ENCODE results near the gene LUC7L3.

DNA sequence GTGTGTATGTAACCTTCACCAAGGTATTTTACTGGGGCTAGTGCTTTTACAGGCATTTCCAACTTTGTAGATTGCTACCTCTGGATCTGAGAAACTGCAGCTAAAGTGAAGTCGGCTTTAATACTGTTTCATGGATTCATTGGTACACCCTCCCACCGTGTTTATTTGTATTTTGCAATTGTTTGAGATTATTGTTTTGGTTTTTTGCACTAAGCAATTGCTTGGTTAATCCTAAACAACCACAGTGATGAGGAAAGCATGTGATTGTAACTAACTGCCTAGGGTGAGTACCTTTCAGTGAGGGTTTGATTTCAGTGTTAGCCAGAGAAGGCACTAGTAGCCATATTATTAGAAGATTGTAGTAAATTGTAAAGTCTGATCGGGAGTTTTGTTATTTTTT is 3.3 kb downstream of the LUC7L3 start:
- no peak for TF ChIP-seq EZH2 (IDR thresholded peaks at IDR 0.05; ENCODE audit: borderline replicate concordance, low read depth, low read length, poor library complexity, severe bottlenecking)
- TF ChIP-seq, protein P1, sequence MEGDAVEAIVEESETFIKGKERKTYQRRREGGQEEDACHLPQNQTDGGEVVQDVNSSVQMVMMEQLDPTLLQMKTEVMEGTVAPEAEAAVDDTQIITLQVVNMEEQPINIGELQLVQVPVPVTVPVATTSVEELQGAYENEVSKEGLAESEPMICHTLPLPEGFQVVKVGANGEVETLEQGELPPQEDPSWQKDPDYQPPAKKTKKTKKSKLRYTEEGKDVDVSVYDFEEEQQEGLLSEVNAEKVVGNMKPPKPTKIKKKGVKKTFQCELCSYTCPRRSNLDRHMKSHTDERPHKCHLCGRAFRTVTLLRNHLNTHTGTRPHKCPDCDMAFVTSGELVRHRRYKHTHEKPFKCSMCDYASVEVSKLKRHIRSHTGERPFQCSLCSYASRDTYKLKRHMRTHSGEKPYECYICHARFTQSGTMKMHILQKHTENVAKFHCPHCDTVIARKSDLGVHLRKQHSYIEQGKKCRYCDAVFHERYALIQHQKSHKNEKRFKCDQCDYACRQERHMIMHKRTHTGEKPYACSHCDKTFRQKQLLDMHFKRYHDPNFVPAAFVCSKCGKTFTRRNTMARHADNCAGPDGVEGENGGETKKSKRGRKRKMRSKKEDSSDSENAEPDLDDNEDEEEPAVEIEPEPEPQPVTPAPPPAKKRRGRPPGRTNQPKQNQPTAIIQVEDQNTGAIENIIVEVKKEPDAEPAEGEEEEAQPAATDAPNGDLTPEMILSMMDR (conservative IDR thresholded peaks at IDR 0.05; ENCODE audit: low read depth, low read length) = no peak
